Measurements from ENCODE around the gene LCP2.

DNA sequence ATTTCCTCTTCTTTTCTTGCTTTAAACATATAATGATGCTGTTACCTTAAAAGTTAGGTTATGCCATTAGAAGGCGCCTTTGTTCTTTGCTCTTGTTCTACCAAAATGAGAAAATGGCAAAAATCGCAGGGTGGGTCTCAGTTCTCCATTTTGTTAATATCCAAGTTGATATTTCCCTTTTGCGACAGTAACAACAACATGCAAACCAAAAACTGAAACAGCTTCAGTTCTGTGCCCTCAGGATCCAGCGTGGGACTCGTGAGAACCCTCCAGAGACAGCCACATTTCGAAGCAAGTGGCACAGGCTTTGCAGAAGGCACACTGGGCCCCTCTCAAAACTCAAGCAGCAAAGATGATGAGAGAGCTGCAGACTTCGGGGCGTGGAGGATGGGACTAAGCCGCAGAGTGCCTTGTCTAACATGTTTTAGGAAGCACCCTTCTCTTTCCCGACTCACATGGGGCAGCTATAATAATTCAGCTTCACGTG is 33.0 kb upstream of the LCP2 start:
- TF ChIP-seq CTCF (IDR thresholded peaks at IDR 0.05; ENCODE audit: poor library complexity) (no peak), EZH2 (IDR thresholded peaks at IDR 0.05; ENCODE audit: borderline replicate concordance) (no peak), EZH2phosphoT487 (IDR thresholded peaks at IDR 0.05; ENCODE audit: low read depth, severe bottlenecking, unreplicated experiment) (no peak)

Measured in hepatocyte (in vitro differentiated cells).